H1 (cell line): ENCODE results near the gene BRIP1. TPM values are rescaled to one million over a fixed set of nuclear protein-coding genes. Genes with fewer than 3 reads are reported as not detected.

Experiments
- CBX5 ChIP-seq: fragments of 300-800, 300-1000 bp; sonication (generic); IDR thresholded peaks from 2 replicates; pipeline ENCODE4 v1.7.1; 2016; ENCODE audit warnings: antibody characterized with exemption, low read length, low read depth
- HDAC6 ChIP-seq: IDR thresholded peaks from one replicate; pipeline ENCODE4 v1.7.1; 2012; ENCODE audit warnings: low read depth, mild to moderate bottlenecking, inconsistent platforms, low read length, moderate library complexity
- POLR2A ChIP-seq, 2 experiments: IDR thresholded peaks; 1 replicate in 1 of 2; 2 replicates in 1 of 2; pipeline ENCODE4 v1.6.1; 2011; ENCODE audit warnings: low read depth in 2 of 2, low read length in 2 of 2, mild to moderate bottlenecking in 2 of 2; ENCODE audit errors: control extremely low read depth in 1 of 2
- RAD21 ChIP-seq, 2 experiments: IDR thresholded peaks in 1 of 2; conservative IDR thresholded peaks in 1 of 2; 2 replicates each; pipeline ENCODE4 v1.6.1; 2011; ENCODE audit warnings: low read depth in 2 of 2, low read length in 2 of 2, improper control_type of control experiment in 1 of 2, inconsistent platforms in 1 of 2, mild to moderate bottlenecking in 1 of 2, moderate library complexity in 1 of 2
- SRF ChIP-seq: IDR thresholded peaks from 2 replicates; pipeline ENCODE4 v1.6.1; 2011; ENCODE audit warnings: mild to moderate bottlenecking, low read depth, low read length, moderate library complexity
- polyA plus RNA-seq, 7 experiments: library from polyadenylated mRNA; depleted of rRNA in 3 of 7; stranded (reverse) in 5 of 7; unstranded in 2 of 7; fragments of >200 nt in 5 of 7; fragments of 200-250 nt in 2 of 7; gene quantifications; 1 replicate in 5 of 7; 2 replicates in 1 of 7; 4 replicates in 1 of 7; pipeline versions ENCODE4 v1.2.1 to v1.2.3, GENCODE V29; 2011 to 2013; ENCODE audit warnings: missing spikeins in 2 of 7, mixed read lengths in 2 of 7
- total RNA-seq: library from RNA; stranded (reverse); fragmentation: NEBNext Ultra II Directional; extraction: Animal tissue kit (Norgen Biotek cat#: 25700); gene quantifications from 2 replicates; pipeline ENCODE4 v1.2.1, GENCODE V29; 2021
- TF ChIP-seq, protein P1 (sequence below): fragments of 300-600 bp; sonication (generic); IDR thresholded peaks from 2 replicates; pipeline ENCODE4 v1.7.1; 2012; ENCODE audit warnings: low read length, moderate library complexity, mild to moderate bottlenecking, inconsistent platforms; ENCODE audit not compliant: insufficient replicate concordance

The BRIP1 gene
- total and polyA plus RNA-seq, 2 of the 8 experiments (the other 6 are each of a cell fraction or from before 2014, with no cell fraction given): 5.8 to 19.2 TPM

DNA sequence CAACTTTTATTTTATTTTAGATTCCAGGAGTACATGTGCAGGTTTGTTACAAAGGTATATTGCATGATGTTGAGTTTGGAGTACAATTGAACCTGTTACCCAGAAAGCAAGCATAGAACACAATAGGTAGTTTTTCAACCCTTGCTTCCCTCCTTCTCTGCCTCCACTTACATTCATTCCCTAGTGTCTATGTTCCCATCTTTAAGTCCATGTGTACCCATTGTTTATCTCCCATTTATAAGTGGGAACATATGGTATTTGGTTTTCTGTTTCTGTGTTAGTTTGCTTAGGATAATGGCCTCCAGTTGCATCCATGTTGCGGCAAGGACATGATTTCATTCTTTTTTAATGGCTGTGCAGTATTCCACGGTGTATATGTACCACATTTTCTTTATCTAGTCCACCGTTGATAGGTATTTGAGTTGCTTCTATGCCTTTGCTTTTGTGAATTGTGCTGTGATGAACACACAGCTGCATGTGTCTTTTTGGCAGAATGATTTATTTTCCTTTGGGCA, 158.3 kb downstream of the BRIP1 start (continued):
- no peak for TF ChIP-seq SRF
- TF ChIP-seq CBX5: no peak
- TF ChIP-seq HDAC6: no peak
- TF ChIP-seq RAD21 (IDR thresholded peaks at IDR 0.05 in 1 of 2, conservative IDR thresholded peaks at IDR 0.05 in 1 of 2; ENCODE audit: low read depth in 2 of 2, low read length in 2 of 2): no peak
- TF ChIP-seq, protein P1, sequence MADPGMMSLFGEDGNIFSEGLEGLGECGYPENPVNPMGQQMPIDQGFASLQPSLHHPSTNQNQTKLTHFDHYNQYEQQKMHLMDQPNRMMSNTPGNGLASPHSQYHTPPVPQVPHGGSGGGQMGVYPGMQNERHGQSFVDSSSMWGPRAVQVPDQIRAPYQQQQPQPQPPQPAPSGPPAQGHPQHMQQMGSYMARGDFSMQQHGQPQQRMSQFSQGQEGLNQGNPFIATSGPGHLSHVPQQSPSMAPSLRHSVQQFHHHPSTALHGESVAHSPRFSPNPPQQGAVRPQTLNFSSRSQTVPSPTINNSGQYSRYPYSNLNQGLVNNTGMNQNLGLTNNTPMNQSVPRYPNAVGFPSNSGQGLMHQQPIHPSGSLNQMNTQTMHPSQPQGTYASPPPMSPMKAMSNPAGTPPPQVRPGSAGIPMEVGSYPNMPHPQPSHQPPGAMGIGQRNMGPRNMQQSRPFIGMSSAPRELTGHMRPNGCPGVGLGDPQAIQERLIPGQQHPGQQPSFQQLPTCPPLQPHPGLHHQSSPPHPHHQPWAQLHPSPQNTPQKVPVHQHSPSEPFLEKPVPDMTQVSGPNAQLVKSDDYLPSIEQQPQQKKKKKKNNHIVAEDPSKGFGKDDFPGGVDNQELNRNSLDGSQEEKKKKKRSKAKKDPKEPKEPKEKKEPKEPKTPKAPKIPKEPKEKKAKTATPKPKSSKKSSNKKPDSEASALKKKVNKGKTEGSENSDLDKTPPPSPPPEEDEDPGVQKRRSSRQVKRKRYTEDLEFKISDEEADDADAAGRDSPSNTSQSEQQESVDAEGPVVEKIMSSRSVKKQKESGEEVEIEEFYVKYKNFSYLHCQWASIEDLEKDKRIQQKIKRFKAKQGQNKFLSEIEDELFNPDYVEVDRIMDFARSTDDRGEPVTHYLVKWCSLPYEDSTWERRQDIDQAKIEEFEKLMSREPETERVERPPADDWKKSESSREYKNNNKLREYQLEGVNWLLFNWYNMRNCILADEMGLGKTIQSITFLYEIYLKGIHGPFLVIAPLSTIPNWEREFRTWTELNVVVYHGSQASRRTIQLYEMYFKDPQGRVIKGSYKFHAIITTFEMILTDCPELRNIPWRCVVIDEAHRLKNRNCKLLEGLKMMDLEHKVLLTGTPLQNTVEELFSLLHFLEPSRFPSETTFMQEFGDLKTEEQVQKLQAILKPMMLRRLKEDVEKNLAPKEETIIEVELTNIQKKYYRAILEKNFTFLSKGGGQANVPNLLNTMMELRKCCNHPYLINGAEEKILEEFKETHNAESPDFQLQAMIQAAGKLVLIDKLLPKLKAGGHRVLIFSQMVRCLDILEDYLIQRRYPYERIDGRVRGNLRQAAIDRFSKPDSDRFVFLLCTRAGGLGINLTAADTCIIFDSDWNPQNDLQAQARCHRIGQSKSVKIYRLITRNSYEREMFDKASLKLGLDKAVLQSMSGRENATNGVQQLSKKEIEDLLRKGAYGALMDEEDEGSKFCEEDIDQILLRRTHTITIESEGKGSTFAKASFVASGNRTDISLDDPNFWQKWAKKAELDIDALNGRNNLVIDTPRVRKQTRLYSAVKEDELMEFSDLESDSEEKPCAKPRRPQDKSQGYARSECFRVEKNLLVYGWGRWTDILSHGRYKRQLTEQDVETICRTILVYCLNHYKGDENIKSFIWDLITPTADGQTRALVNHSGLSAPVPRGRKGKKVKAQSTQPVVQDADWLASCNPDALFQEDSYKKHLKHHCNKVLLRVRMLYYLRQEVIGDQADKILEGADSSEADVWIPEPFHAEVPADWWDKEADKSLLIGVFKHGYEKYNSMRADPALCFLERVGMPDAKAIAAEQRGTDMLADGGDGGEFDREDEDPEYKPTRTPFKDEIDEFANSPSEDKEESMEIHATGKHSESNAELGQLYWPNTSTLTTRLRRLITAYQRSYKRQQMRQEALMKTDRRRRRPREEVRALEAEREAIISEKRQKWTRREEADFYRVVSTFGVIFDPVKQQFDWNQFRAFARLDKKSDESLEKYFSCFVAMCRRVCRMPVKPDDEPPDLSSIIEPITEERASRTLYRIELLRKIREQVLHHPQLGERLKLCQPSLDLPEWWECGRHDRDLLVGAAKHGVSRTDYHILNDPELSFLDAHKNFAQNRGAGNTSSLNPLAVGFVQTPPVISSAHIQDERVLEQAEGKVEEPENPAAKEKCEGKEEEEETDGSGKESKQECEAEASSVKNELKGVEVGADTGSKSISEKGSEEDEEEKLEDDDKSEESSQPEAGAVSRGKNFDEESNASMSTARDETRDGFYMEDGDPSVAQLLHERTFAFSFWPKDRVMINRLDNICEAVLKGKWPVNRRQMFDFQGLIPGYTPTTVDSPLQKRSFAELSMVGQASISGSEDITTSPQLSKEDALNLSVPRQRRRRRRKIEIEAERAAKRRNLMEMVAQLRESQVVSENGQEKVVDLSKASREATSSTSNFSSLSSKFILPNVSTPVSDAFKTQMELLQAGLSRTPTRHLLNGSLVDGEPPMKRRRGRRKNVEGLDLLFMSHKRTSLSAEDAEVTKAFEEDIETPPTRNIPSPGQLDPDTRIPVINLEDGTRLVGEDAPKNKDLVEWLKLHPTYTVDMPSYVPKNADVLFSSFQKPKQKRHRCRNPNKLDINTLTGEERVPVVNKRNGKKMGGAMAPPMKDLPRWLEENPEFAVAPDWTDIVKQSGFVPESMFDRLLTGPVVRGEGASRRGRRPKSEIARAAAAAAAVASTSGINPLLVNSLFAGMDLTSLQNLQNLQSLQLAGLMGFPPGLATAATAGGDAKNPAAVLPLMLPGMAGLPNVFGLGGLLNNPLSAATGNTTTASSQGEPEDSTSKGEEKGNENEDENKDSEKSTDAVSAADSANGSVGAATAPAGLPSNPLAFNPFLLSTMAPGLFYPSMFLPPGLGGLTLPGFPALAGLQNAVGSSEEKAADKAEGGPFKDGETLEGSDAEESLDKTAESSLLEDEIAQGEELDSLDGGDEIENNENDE: no peak
- no peak for TF ChIP-seq POLR2A (IDR thresholded peaks at IDR 0.05; ENCODE audit: control extremely low read depth in 1 of 2, low read depth in 2 of 2, low read length in 2 of 2)
